ENCODE measurements around the gene MRPL48.
"Not testable (repeated sequence)": the region's sequence is repeated elsewhere in the genome, so short reads cannot be mapped to it uniquely, and the experiment has no call there.

Gene MRPL48

DNA sequence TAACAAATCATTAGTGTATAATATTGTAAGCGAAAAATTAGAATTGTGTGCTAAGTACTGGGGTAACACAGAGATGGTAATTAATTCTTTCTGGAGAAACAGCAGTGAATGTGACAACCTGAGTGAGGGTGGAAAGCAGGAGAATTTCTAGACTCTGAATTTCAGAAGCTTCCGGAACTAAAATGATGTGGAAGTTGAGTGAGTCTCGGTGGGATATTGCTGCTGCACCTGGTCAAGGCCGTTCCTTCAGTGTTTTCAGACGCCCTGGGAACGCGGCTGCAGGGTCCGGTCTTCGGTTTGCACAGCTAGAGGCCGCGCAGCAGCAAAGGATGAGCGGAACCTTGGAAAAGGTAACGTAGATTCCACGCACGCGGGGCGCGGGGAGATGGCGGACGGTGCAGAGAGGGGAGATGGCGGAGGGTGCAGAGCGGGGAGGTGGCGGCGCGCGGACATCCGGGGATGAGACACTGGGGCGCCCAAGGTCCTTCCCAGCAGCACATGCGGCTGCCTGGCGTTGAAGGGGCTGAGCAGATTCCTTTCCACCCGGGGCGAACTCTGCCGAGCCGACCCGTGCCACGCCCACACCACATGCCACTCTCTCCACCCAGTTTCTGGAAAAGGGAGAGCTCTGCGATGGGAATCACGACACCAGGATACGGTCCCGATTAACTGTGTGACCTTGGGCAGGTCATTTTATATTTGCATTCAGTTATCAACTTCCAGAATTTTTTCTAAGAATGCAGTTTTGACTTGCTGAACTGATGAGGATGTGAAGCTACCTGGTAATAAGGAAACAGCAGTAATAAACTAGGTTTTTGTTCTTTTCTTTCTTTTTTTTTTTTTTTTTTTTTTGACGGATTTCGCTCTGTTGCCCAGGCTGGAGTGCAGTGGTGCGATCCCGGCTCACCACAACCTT lies at the start of gene MRPL48:
Gene MRPL48 (plus strand): TSS at position 232 of the 916 bp plus-strand sequence. CDS start 98 bp downstream, at position 330.
- peak; percentile 98 for DNase-seq (ENCODE audit: low spot score)

DNA sequence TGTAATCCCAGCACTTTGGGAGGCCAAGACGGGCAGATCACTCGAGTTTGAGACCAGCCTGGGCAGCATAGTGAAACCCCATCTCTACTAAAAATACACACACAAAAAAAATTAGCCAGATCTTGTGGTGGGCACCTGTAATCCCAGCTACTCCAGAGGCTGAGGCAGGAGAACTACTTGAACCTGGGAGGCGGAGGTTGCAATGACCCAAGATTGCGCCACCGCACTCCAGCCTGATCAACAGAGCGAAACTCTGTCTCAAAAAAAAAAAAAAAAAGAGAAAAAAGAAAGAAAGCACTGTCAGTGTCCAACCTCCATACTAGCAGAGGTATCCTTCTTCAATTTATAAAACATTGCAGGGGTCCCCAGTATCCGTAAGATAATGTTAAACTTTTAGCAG lies 44.6 kb upstream of the MRPL48 start:
- no peak for DNase-seq (ENCODE audit: low spot score)

- DNase-seq (ENCODE audit: low spot score), result no peak
These were observed 41.0 kb upstream of the MRPL48 start for GRCh38 chr11:73746701-73747100.

DNA sequence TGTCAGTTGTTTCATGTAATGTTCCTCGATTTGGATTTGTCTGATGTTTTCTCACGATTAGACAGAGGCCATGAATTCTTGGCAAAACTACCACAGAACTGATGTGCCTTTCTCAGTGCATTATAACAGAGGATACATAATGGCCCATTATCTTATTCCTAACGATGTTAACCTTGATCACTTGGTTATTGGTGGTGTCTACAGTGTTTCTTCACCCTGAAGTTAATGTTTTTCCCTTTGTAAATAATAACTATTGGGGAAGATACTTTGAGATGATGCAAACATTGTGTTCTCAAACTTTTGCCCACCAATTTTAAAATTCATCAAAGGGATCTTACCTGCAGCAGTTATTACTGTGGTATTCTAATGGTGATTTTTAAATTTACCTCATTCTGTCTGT lies 39.9 kb upstream of the MRPL48 start:
- no peak for DNase-seq (ENCODE audit: low spot score)

DNA sequence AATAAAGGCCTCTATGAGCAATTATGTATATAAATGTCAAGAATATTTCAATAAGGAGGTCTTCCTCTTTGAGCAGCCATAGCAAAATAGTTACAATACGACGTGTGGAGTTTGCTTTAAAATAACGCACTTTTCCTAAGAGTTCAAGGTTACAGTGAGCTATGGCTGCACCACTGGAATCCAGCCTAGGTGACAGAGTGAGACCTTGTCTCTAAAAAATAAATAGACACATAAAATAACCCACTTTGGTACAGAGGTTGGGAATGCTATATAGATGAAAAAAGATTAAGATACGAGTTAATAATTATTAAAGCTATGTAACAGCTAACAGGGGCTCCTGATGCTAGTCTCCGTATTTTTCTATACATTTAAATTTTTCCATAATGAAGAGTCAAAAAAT lies 39.4 kb upstream of the MRPL48 start:
- no peak for DNase-seq (ENCODE audit: low spot score)

GRCh38 chr11:73749118-73749517 lies 38.6 kb upstream of the MRPL48 start:
- no peak for DNase-seq (ENCODE audit: low spot score)

DNA sequence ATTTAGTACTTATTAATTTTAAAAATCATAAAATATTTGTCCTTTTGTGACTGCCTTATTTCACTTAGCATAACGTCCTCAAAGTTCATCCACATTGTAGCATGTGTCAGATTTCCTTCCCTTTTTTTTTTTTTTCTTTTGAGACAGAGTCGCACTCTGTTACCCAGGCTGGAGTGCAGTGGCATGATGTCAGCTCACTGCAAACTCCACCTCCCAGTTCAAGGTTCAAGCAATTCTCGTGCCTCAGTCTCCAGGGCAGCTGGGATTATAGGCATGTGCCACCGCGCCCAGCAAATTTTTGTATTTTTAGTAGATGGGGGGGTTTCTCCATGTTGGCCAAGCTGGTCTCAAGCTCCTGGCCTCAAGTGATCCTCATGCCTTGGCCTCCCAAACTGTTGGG lies 37.4 kb upstream of the MRPL48 start:
- DNase-seq (ENCODE audit: low spot score), result no peak

DNA sequence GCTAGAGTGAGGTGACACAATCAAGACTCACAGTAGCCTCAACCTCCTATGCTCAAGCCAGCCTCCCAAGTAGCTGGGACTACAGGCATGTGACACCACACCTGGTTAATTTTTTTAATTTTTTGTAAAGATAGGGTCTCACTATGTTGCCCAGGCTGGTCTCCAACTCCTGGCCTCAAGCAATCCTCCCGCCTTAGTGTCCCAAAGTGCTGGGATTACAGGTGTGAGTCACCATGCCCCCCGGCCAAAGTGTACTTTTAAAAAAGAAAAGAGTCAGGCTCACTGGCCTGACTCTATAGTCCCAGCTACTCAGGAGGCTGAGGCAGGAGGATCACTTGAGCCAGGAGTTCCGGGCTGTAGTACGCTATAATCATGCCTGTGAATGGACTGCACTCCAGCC lies 36.8 kb upstream of the MRPL48 start:
- DNase-seq (ENCODE audit: low spot score), result not testable (repeated sequence)

DNA sequence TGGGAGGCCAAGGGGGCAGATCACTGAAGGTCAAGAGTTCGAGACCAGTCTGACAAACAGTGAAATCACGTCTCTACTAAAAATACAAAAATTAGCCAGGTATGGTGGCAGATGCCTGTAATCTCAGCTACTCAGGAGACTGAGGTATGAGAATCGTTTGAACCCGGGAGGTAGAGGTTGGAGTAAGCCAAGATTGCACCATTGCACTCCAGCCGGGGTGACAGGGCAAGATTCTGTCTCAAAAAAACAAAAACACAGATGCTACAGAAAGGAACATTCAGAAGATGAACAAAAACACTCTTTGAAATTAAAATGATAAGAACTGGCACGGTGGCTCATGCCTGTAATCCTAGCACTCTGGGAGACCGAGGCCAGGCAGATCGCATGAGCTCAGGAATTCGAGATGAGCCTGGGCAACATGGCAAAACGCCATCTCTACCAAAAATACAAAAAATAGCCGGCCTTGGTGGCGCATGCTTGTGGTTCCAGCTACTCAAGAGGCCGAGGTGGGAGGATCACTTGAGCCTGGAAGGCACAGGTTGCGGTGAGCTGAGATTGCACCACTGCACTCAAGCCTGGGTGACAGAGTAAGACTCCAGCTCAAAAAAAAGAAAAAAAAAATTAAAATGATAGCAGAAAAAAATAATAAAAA lies 35.3 kb upstream of the MRPL48 start:
- DNase-seq (ENCODE audit: low spot score), result no peak

DNA sequence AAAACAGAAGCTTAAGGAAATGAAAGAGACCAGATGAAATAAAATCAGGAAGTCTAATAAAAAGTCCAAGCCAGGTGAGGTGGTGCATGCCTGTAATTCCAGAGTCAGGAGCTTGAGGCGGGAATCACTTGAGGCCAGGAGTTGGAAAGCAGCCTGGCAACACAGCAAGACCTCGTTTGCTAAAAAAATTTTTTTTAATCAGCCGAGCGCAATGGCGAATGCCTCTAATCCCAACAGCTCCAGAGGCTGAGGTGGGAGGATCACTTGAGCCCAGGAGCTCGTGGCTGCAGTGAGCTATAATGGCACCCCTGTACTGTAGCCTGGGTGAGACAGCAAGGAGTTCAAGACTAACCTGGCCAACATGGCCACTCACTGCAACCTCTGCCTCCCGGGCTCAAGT lies 34.8 kb upstream of the MRPL48 start:
- no peak for DNase-seq (ENCODE audit: low spot score)

DNA sequence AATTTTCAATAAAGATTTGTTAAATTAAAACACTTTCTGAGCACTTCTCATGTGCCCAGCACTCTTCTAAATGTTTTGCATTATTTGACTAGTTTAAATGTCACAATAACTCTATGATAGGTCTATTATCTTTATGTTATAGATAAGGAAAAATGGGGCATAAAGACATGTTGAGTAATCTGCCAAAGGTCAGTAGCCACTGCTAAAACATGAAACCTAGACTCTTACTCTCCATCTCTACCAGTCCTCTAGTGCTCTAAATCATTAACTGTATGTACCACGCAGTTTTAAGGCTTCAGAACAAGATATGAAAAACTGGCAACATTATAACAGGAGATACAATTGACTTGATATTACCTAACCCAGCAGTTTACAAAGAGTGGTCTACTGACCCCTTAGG lies 33.7 kb upstream of the MRPL48 start:
- DNase-seq (ENCODE audit: low spot score), result no peak

GRCh38 chr11:73755670-73756069 lies 32.0 kb upstream of the MRPL48 start:
- no peak for DNase-seq (ENCODE audit: low spot score)

GRCh38 chr11:73757598-73757997 lies 30.1 kb upstream of the MRPL48 start:
- no peak for DNase-seq (ENCODE audit: low spot score)

DNA sequence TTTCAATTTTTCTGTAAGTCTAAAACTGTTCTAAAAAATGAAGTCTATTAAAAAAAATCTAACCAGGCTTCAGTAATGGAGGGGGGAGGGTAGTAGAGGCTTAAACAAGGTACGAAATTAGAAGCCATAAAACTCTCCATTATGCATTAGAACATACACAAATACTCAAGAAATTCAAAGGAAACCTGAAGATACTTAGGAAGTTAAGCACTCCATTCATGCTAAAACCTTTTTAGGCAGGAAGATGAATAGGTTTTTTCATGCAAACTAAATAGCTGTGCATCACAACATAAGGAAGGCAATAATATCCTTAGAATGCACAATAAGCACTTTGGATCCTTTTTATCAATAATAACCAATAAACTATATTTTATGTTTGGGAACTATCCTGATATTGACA lies 29.2 kb upstream of the MRPL48 start:
- DNase-seq (ENCODE audit: low spot score), result no peak

GRCh38 chr11:73759610-73760134 lies 28.0 kb upstream of the MRPL48 start:
- peak; percentile 35 for DNase-seq (ENCODE audit: low spot score)

DNA sequence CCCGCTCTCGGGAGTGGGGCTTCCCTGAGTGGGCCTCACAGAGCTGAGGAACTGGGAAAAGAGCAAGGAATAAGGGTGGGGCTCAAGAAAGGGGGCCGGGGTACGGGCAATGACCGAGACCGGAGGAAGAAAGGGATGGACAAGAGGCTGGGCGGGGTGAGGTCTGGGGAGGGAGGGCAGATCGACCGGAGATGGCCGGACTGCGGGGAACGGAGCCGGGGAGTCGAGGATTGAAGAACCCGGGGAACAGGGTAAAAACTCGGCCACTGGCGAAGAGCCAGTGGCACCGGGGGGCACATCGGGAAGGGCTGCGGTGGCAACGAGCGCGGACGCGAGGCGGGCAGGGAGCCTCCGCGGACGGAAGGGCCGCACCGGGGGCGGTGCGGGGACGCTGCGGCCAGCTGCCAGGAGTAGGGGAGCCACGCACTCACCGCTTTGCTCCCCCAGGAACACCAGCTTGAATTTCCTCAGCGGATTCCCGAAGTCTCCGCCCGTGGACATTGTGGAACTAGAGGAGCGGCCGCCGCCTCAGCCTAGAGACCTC lies 27.5 kb upstream of the MRPL48 start:
- DNase-seq (ENCODE audit: low spot score), result peak; percentile 47

- peak; percentile 99 for DNase-seq (ENCODE audit: low spot score)
These were observed 26.8 kb upstream of the MRPL48 start, which contains the start of gene RAB6A for GRCh38 chr11:73760679-73761402. TSS of gene RAB6A (minus strand) at chr11:73761074. CDS start at chr11:73760635, 439 bp downstream.

DNA sequence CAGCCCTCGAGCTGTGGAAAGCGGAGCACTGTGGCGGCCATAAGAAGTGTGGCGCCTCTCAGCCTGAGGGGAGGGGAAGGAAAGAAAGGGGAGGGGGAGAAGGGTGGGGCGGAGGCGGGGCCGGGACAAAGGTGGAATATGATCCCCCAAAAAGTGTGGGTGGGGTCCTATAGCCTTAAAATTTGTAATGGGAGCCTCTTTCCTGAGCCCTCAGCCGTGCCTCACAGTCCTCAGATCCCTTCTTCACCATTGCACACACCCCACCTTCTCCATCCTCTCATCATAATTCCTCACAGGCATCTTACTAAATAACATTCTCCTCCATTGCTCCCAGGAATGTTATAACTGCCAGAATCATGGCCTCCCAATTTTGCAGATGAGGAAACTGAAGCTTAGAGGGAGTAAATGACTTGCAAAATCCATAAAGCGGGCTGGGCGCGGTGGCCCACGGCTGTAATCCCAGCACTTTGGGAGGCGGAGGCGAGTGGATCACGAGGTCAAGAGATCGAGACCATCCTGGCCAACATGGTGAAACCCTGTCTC lies 26.2 kb upstream of the MRPL48 start:
- DNase-seq (ENCODE audit: low spot score), result no peak

GRCh38 chr11:73762732-73763131 lies 24.9 kb upstream of the MRPL48 start:
- no peak for DNase-seq (ENCODE audit: low spot score)

DNA sequence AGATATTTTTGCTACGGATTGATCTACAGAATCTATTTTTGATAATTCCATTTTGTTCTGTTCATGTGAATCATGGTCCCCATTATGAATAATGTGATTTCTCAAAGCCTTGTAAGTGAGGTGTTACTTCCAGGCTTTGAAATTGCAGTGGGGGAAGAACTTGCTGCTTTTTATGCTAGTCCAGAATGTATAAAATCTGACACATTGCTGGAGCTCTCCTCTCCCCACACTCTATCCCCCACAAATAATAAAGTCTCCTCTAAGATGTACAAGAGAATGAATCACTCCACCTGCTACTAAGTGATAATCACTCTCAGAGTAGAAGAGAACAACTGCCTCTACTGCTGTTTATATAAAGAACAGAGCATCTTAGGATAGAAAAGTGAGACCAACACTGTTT lies 20.9 kb upstream of the MRPL48 start:
- DNase-seq (ENCODE audit: low spot score), result no peak

DNA sequence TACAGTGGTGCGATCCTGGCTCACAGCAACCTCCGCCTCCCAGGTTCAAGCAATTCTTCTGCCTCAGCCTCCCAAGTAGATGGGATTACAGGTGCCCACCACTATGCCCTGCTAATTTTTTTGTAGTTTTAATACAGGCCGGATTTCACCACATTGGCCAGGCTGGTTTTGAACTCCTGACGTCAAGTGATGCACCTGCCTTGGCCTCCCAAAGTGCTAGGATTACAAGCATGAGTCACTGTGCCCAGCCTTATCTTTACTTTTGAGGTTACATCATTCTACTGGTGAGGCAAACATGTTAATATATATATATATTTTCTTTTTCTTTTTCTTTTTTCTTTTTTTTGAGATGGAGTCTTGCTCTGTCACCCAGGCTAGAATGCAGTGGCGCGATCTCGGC lies 16.9 kb upstream of the MRPL48 start:
- not testable (repeated sequence) for DNase-seq (ENCODE audit: low spot score)
